Endodermal cell (in vitro differentiated cells): Measurements from ENCODE around the gene MRGPRD. TPM values are rescaled to one million over a fixed set of nuclear protein-coding genes. Genes with fewer than 3 reads are reported as not detected.

ENCODE experiments used
- DNase-seq: peaks from one replicate; pipeline ENCODE4 v3.0.0-alpha.2; 2017
- H3K27ac ChIP-seq: 2 replicates; pipeline ENCODE4 v1.5.1; 2013; ENCODE audit warnings: mild to moderate bottlenecking, low read depth, low read length, moderate library complexity
- H3K27me3 ChIP-seq: 2 replicates; pipeline ENCODE4 v1.6.1; 2013; ENCODE audit warnings: mild to moderate bottlenecking, low read length, moderate library complexity; ENCODE audit not compliant: insufficient read depth, control insufficient read depth, poor library complexity, severe bottlenecking
- H3K36me3 ChIP-seq: 2 replicates; pipeline ENCODE4 v1.7.0; 2013; ENCODE audit warnings: mild to moderate bottlenecking, low read length, moderate library complexity; ENCODE audit not compliant: control insufficient read depth, insufficient read depth
- H3K4me1 ChIP-seq: one replicate; pipeline ENCODE4 v1.7.0; 2013; ENCODE audit warnings: low read length; ENCODE audit not compliant: control insufficient read depth, insufficient read depth
- H3K4me3 ChIP-seq: 2 replicates; pipeline ENCODE4 v1.5.1; 2013; ENCODE audit warnings: mild to moderate bottlenecking, low read length, moderate library complexity
- H3K9ac ChIP-seq: 2 replicates; pipeline ENCODE4 v1.6.1; 2013; ENCODE audit warnings: mild to moderate bottlenecking, low read length, moderate library complexity; ENCODE audit not compliant: poor library complexity, severe bottlenecking; ENCODE audit errors: extremely low read depth
- H3K9me3 ChIP-seq: 2 replicates; pipeline ENCODE4 v1.6.1; 2013; ENCODE audit warnings: mild to moderate bottlenecking, low read length, moderate library complexity; ENCODE audit not compliant: control insufficient read depth
- H3K27ac Mint-ChIP-seq: 2 replicates; pipeline ENCODE4 v1.8.0; 2020; ENCODE audit warnings: mixed read lengths
- H3K27me3 Mint-ChIP-seq: 2 replicates; pipeline ENCODE4 v1.8.0; 2021; ENCODE audit warnings: mild to moderate bottlenecking, mixed read lengths; ENCODE audit not compliant: insufficient read depth
- H3K36me3 Mint-ChIP-seq: 2 replicates; pipeline ENCODE4 v1.8.0; 2020; ENCODE audit warnings: low read depth, mixed read lengths
- H3K4me1 Mint-ChIP-seq: 2 replicates; pipeline ENCODE4 v1.8.0; 2020; ENCODE audit warnings: mixed read lengths
- H3K4me3 Mint-ChIP-seq: 2 replicates; pipeline ENCODE4 v1.8.0; 2020; ENCODE audit warnings: mild to moderate bottlenecking, moderate library complexity, mixed read lengths
- H3K9me3 Mint-ChIP-seq: 2 replicates; pipeline ENCODE4 v1.8.0; 2020; ENCODE audit warnings: mild to moderate bottlenecking, mixed read lengths
- WGBS, 2 experiments: methylation state at CpG; one replicate each; pipeline versions ENCODE4 v1.1.5 to v1.1.7; 2013; ENCODE audit warnings: missing lambda C conversion rate in 2 of 2, mixed read lengths in 1 of 2; ENCODE audit not compliant: insufficient coverage in 1 of 2, insufficient read length in 1 of 2; 5-methylcytosine and 5-hydroxymethylcytosine counted together
- total RNA-seq, 2 donors: library from RNA; stranded (reverse); fragmentation: NEBNext Ultra II Directional in 1 of 2; extraction: Animal tissue kit (Norgen Biotek cat#: 25700) in 1 of 2; gene quantifications; 2 replicates in 1 of 2; 3 replicates in 1 of 2; pipeline ENCODE4 v1.2.1, GENCODE V29; 2021
- TF ChIP-seq, protein P1 (sequence below): fragments of 200-600 bp; sonication (generic); conservative IDR thresholded peaks from 2 replicates; pipeline ENCODE4 v1.5.0; 2021; ENCODE audit warnings: antibody characterized with exemption, mild to moderate bottlenecking

MRGPRD gene
- total RNA-seq, 2 donors from 2014 or later = not detected

DNA sequence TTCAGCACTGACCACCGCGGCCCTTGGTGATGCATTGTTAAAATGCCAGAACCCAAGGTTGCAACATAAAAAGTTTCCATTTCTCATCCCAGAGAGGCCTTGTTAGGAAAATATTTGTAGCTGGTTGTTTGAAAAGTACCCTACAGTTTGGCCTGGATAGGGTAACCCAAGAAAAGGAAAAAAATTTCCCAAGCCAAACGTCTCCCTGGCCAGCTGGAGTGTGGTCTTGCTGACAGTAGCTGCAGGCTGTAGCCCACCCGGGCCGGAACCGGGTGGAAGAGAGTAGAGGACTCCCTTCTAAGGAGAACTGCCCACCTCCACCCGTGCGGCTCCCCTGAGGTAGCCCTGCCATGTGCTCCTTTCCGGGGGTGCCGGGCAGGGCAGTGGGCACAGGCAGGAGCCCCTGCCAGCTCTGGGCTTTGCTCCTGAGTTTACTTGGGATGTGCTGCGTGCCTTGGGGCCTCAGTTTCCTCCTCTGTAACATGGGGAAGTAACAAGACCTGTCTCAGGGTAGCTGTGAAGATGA, 38.6 kb downstream of the MRGPRD start:
- H3K27ac ChIP-seq = no peak overlapping the region
- H3K4me3 ChIP-seq = no peak overlapping the region
- H3K9me3 ChIP-seq = no peaks in the 10 kb centered on the region
- peaks cover 2% of the 10 kb centered on the region for H3K27me3 Mint-ChIP-seq
- H3K36me3 ChIP-seq = peaks cover 7% of the 10 kb centered on the region
- no peak for DNase-seq
- H3K36me3 Mint-ChIP-seq = peaks cover 23% of the 10 kb centered on the region
- H3K27ac Mint-ChIP-seq = no peak overlapping the region
- TF ChIP-seq, protein P1, sequence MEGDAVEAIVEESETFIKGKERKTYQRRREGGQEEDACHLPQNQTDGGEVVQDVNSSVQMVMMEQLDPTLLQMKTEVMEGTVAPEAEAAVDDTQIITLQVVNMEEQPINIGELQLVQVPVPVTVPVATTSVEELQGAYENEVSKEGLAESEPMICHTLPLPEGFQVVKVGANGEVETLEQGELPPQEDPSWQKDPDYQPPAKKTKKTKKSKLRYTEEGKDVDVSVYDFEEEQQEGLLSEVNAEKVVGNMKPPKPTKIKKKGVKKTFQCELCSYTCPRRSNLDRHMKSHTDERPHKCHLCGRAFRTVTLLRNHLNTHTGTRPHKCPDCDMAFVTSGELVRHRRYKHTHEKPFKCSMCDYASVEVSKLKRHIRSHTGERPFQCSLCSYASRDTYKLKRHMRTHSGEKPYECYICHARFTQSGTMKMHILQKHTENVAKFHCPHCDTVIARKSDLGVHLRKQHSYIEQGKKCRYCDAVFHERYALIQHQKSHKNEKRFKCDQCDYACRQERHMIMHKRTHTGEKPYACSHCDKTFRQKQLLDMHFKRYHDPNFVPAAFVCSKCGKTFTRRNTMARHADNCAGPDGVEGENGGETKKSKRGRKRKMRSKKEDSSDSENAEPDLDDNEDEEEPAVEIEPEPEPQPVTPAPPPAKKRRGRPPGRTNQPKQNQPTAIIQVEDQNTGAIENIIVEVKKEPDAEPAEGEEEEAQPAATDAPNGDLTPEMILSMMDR = no peak
- no peaks in the 10 kb centered on the region for H3K27me3 ChIP-seq
- no peaks in the 10 kb centered on the region for H3K4me1 ChIP-seq
- H3K9me3 Mint-ChIP-seq = no peaks in the 10 kb centered on the region
- no peak overlapping the region for H3K9ac ChIP-seq
- WGBS, 2 experiments = 70 to 83% methylated on average over 4 to 11 of the region's 11 CpGs
- H3K4me1 Mint-ChIP-seq = peaks cover 10% of the 10 kb centered on the region
- no peak overlapping the region for H3K4me3 Mint-ChIP-seq

DNA sequence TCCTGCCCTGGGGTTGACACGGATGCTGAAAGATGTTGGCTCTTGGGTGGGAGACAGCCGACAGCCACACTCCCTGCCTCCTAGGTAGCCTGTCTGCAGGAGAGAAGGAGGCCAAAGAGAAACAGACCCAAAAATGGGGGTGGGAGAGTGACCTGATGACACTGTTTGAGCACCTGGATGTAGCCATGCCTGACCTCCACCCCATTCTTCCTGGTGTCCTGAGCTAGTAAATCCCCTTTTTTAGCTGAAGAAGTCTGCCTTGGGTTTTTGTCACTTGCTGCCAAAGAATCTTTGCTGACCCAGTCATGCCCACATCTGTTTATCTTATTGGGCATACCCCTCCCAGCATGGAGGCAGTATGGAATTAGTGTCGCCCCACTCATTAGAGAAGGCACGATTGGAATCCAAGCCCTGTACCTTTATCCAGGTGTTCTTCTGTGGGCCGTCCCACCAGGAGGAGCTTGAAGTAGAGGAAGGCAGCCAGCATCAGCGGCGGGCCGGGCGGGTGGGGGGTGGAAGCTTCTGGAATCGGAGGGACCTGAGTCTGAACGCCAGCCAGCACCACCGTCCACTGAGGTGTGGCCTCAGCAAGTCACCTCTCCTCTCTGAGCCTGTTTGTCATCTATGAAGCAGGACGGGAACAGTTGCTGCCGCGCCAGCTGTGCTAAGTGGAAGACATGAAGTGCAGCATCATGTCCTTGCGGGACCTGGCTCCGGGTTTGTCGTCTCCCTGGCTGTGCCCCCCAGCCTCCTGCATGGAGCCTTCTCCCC, 39.3 kb downstream of the MRGPRD start:
- H3K9me3 ChIP-seq = no peaks in the 10 kb centered on the region
- peaks cover 10% of the 10 kb centered on the region for H3K36me3 ChIP-seq
- H3K27me3 ChIP-seq = no peaks in the 10 kb centered on the region
- no peak for DNase-seq
- H3K27me3 Mint-ChIP-seq = no peaks in the 10 kb centered on the region
- H3K4me1 Mint-ChIP-seq = peaks cover 4% of the 10 kb centered on the region
- H3K27ac ChIP-seq = no peak overlapping the region
- H3K27ac Mint-ChIP-seq = no peak overlapping the region
- WGBS, 2 experiments = 95% methylated on average over 8 to 18 of the region's 18 CpGs
- H3K36me3 Mint-ChIP-seq = peaks cover 27% of the 10 kb centered on the region
- H3K4me3 ChIP-seq = no peak overlapping the region
- H3K4me3 Mint-ChIP-seq = no peak overlapping the region
- no peaks in the 10 kb centered on the region for H3K9me3 Mint-ChIP-seq
- no peaks in the 10 kb centered on the region for H3K4me1 ChIP-seq
- no peak overlapping the region for H3K9ac ChIP-seq
- TF ChIP-seq, protein P1 = no peak

DNA sequence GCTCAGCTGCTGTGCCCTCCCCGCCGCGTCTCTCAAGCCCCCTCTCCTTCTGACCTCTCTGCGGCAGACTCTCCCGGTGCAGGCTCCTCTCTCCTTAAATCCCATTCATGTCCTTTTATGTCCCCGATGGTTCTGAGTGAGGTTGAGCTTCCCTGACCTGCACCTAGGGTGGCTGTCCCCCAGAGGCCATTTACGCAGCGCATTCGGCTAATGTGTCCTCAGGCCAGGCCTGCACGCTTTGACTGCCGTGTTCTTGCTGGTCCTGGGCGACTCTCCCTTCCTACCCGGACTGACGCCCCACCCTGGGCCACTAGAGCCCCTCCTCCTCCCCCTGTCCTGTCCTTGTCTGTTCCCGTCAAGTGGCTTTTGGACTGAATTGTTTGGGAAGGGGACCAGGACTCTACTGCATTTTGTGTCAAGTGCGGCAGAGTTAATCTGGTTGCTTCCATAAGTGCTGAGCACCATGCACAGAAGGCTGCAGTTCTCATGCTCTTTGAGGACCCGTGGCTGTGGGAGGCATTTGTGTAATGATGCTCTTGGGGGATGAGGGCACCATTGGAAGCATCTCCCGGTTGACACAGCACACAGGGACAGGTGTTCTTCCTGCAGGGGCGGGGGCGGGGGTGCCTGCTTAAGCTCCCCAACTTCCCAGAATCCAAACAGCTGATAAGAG, 40.0 kb downstream of the MRGPRD start:
- Mint-ChIP-seq H3K36me3 (peaks cover 30% of the 10 kb centered on the region), H3K4me1 (no peaks in the 10 kb centered on the region), H3K4me3 (no peak overlapping the region), H3K9me3 (no peaks in the 10 kb centered on the region), H3K27me3 (no peaks in the 10 kb centered on the region), H3K27ac (no peak overlapping the region)
- Histone ChIP-seq H3K4me1 (no peaks in the 10 kb centered on the region), H3K36me3 (peaks cover 17% of the 10 kb centered on the region), H3K27ac (no peak overlapping the region), H3K9me3 (no peaks in the 10 kb centered on the region), H3K9ac (no peak overlapping the region), H3K4me3 (no peak overlapping the region), H3K27me3 (no peaks in the 10 kb centered on the region)
- no peak for DNase-seq
- TF ChIP-seq, protein P1 = no peak
- WGBS, 2 experiments = 93 to 95% methylated on average over 16 to 20 of the region's 20 CpGs
